Stomach smooth muscle (tissue), 2 donors: Measurements from ENCODE around the gene SLC30A1.
A peak's percentile ranks its signal among the peaks of the same experiment; 100 is the strongest.

Experiments
- H3K27ac ChIP-seq: one replicate; pipeline ENCODE4 v1.7.0; 2013; ENCODE audit warnings: mild to moderate bottlenecking, low read length, inconsistent platforms
- H3K27me3 ChIP-seq, 2 donors: one replicate each; pipeline ENCODE4 v1.7.0; 2013; ENCODE audit warnings: low read length in 2 of 2; ENCODE audit not compliant: insufficient read depth in 2 of 2, control insufficient read depth in 1 of 2
- H3K36me3 ChIP-seq, 2 donors: one replicate each; pipeline ENCODE4 v1.7.0; 2013; ENCODE audit warnings: low read length in 2 of 2; ENCODE audit not compliant: control insufficient read depth in 2 of 2, insufficient read depth in 2 of 2
- H3K4me1 ChIP-seq: one replicate; pipeline ENCODE4 v1.7.0; 2013; ENCODE audit warnings: low read length; ENCODE audit not compliant: control insufficient read depth, insufficient read depth
- H3K4me3 ChIP-seq, 2 donors: one replicate each; pipeline ENCODE4 v1.7.0; 2013; ENCODE audit warnings: low read length in 2 of 2
- H3K9ac ChIP-seq, 2 donors: one replicate each; pipeline ENCODE4 v1.7.0; 2013; ENCODE audit warnings: low read length in 2 of 2, mild to moderate bottlenecking in 1 of 2
- H3K9me3 ChIP-seq, 2 donors: one replicate each; pipeline ENCODE4 v1.7.0; 2013; ENCODE audit warnings: low read length in 2 of 2; ENCODE audit not compliant: control insufficient read depth in 2 of 2
- donor health status: healthy.
- donor health status: Pancreatic carcinoma.

The SLC30A1 gene

GRCh38 chr1:211606914-211607753 lies 28.2 kb upstream of the SLC30A1 start:
- Histone ChIP-seq H3K9me3 (no peaks in the 10 kb centered on the region), H3K4me3 (peak overlapping the region in 1 of 2 donors; percentile 22), H3K27me3 (no peaks in the 10 kb centered on the region), H3K36me3 (no peaks in the 10 kb centered on the region), H3K4me1 (peaks cover 6% of the 10 kb centered on the region), H3K27ac (no peak overlapping the region), H3K9ac (no peak overlapping the region)

- no peak overlapping the region for H3K9ac ChIP-seq
- H3K36me3 ChIP-seq, result no peaks in the 10 kb centered on the region
- peaks cover 5% of the 10 kb centered on the region for H3K4me1 ChIP-seq
- H3K4me3 ChIP-seq, result peak overlapping the region in 1 of 2 donors; percentile 22
- no peaks in the 10 kb centered on the region for H3K9me3 ChIP-seq
- H3K27ac ChIP-seq, result no peak overlapping the region
- H3K27me3 ChIP-seq, result no peaks in the 10 kb centered on the region
These were observed 27.5 kb upstream of the SLC30A1 start for GRCh38 chr1:211606332-211606913.

GRCh38 chr1:211605603-211606331 lies 26.8 kb upstream of the SLC30A1 start:
- H3K9me3 ChIP-seq, result no peaks in the 10 kb centered on the region
- H3K27ac ChIP-seq, result no peak overlapping the region
- H3K36me3 ChIP-seq, result no peaks in the 10 kb centered on the region
- no peaks in the 10 kb centered on the region for H3K4me1 ChIP-seq
- no peak overlapping the region for H3K9ac ChIP-seq
- no peaks in the 10 kb centered on the region for H3K27me3 ChIP-seq
- no peak overlapping the region for H3K4me3 ChIP-seq

GRCh38 chr1:211605034-211605433 lies 26.1 kb upstream of the SLC30A1 start:
- Histone ChIP-seq H3K4me1 (no peaks in the 10 kb centered on the region), H3K4me3 (no peak overlapping the region)

GRCh38 chr1:211604548-211604947 lies 25.6 kb upstream of the SLC30A1 start:
- Histone ChIP-seq H3K36me3 (no peaks in the 10 kb centered on the region), H3K27me3 (no peaks in the 10 kb centered on the region), H3K9me3 (no peaks in the 10 kb centered on the region), H3K4me3 (no peak overlapping the region), H3K9ac (no peak overlapping the region), H3K27ac (no peak overlapping the region), H3K4me1 (no peaks in the 10 kb centered on the region)

More at GRCh38 chr1:211605034-211605433, 26.1 kb upstream of the SLC30A1 start:
- H3K9ac ChIP-seq, result no peak overlapping the region
- H3K36me3 ChIP-seq, result no peaks in the 10 kb centered on the region
- no peaks in the 10 kb centered on the region for H3K27me3 ChIP-seq
- no peaks in the 10 kb centered on the region for H3K9me3 ChIP-seq
- no peak overlapping the region for H3K27ac ChIP-seq

GRCh38 chr1:211603713-211604112 lies 24.8 kb upstream of the SLC30A1 start:
- H3K9ac ChIP-seq, result no peak overlapping the region
- H3K4me3 ChIP-seq, result no peak overlapping the region
- no peaks in the 10 kb centered on the region for H3K9me3 ChIP-seq
- no peak overlapping the region for H3K27ac ChIP-seq
- no peaks in the 10 kb centered on the region for H3K4me1 ChIP-seq
- no peaks in the 10 kb centered on the region for H3K27me3 ChIP-seq
- H3K36me3 ChIP-seq, result no peaks in the 10 kb centered on the region

GRCh38 chr1:211603191-211603701 lies 24.3 kb upstream of the SLC30A1 start:
- H3K9me3 ChIP-seq, result no peaks in the 10 kb centered on the region
- no peaks in the 10 kb centered on the region for H3K27me3 ChIP-seq
- H3K27ac ChIP-seq, result no peak overlapping the region

GRCh38 chr1:211601982-211602670 lies 23.2 kb upstream of the SLC30A1 start:
- H3K36me3 ChIP-seq, result no peaks in the 10 kb centered on the region
- H3K27ac ChIP-seq, result no peak overlapping the region
- no peak overlapping the region for H3K9ac ChIP-seq
- H3K27me3 ChIP-seq, result no peaks in the 10 kb centered on the region
- H3K4me1 ChIP-seq, result no peaks in the 10 kb centered on the region
- no peaks in the 10 kb centered on the region for H3K9me3 ChIP-seq
- no peak overlapping the region for H3K4me3 ChIP-seq

More at GRCh38 chr1:211603191-211603701, 24.3 kb upstream of the SLC30A1 start:
- Histone ChIP-seq H3K9ac (no peak overlapping the region), H3K36me3 (no peaks in the 10 kb centered on the region), H3K4me3 (no peak overlapping the region), H3K4me1 (no peaks in the 10 kb centered on the region)

GRCh38 chr1:211601159-211601558 lies 22.2 kb upstream of the SLC30A1 start:
- no peaks in the 10 kb centered on the region for H3K4me1 ChIP-seq
- H3K4me3 ChIP-seq, result no peak overlapping the region
- H3K36me3 ChIP-seq, result no peaks in the 10 kb centered on the region
- no peaks in the 10 kb centered on the region for H3K27me3 ChIP-seq
- H3K9me3 ChIP-seq, result no peaks in the 10 kb centered on the region
- H3K9ac ChIP-seq, result no peak overlapping the region
- no peak overlapping the region for H3K27ac ChIP-seq

- Histone ChIP-seq H3K36me3 (no peaks in the 10 kb centered on the region), H3K4me3 (no peak overlapping the region), H3K27me3 (no peaks in the 10 kb centered on the region), H3K27ac (no peak overlapping the region), H3K9me3 (no peaks in the 10 kb centered on the region), H3K9ac (no peak overlapping the region), H3K4me1 (no peaks in the 10 kb centered on the region)
These were observed 20.3 kb upstream of the SLC30A1 start for GRCh38 chr1:211599250-211599649.
